A549 (cell line): Measurements from ENCODE around the gene ZFYVE28. TPM values are rescaled to one million over a fixed set of nuclear protein-coding genes. Genes with fewer than 3 reads are reported as not detected.

Experiments used
- ATAC-seq, 2 experiments: fragments of 200-7000 bp in 1 of 2; fragments of >200 bp in 1 of 2; cut with Nextera tagmentation in 1 of 2; cut with Tn5 transposase in 1 of 2; 3 replicates each; pipeline versions ENCODE4 v1.8.0 to v1.9.1; 2018 to 2020; ENCODE audit warnings: mild to moderate bottlenecking in 1 of 2, moderate library complexity in 1 of 2
- CTCF ChIA-PET: fragments of 300-600 bp; sonication (Branson Sonifier 250); formaldehyde crosslinking; extraction: SDS; loops from one replicate; lab custom pipeline; 2021; ENCODE audit warnings: antibody characterized with exemption, inconsistent platforms; lab: Yijun Ruan, JAX
- POLR2A ChIA-PET: fragments of 350-600 bp; formaldehyde crosslinking; extraction: SDS; loops from one replicate; lab custom pipeline; 2021; ENCODE audit warnings: antibody characterized with exemption, inconsistent platforms; lab: Yijun Ruan, JAX
- DNase-seq, 2 experiments: peaks; one replicate each; pipeline versions ENCODE4 v3.0.0 to v3.0.0-alpha.2; 2011 to 2016; ENCODE audit warnings: low read depth in 1 of 2, low spot score in 1 of 2
- FAIRE-seq: peaks from 2 replicates; lab custom pipeline; 2011; peaks lifted over from hg19 to GRCh38; lab: Jason Lieb, UNC
- H3K27ac ChIP-seq, 2 experiments: fragments of >200 bp; sonication (Bioruptor Twin); formaldehyde crosslinking; 3 replicates each; pipeline ENCODE4 v1.5.1; 2016 to 2017
- H3K4me1 ChIP-seq: fragments of >200 bp; sonication (Bioruptor Twin); formaldehyde crosslinking; 3 replicates; pipeline ENCODE4 v1.6.1; 2016
- H3K4me2 ChIP-seq: fragments of >200 bp; sonication (Bioruptor Twin); formaldehyde crosslinking; 3 replicates; pipeline ENCODE4 v1.6.1; 2016
- H3K4me3 ChIP-seq: fragments of >200 bp; sonication (Bioruptor Twin); formaldehyde crosslinking; 3 replicates; pipeline ENCODE4 v1.5.1; 2016
- H3K9me3 ChIP-seq: fragments of >200 bp; sonication (Bioruptor Twin); formaldehyde crosslinking; 3 replicates; pipeline ENCODE4 v1.6.1; 2016
- BHLHE40 ChIP-seq: IDR thresholded peaks from 2 replicates; pipeline ENCODE4 v1.6.1; 2012; ENCODE audit warnings: low read depth, low read length, inconsistent platforms
- CHD4 ChIP-seq: fragments of 200-600 bp; sonication (generic); IDR thresholded peaks from 2 replicates; pipeline ENCODE4 v1.6.1; 2016; ENCODE audit warnings: antibody characterized with exemption, mild to moderate bottlenecking, borderline replicate concordance
- EHMT2 ChIP-seq: fragments of 200-600 bp; sonication (generic); IDR thresholded peaks from 2 replicates; pipeline ENCODE4 v1.6.1; 2016; ENCODE audit warnings: antibody characterized with exemption, low read depth, mild to moderate bottlenecking, moderate library complexity
- HOXB13 ChIP-seq: fragments of 250-450 bp; sonication (Bioruptor Pico); IDR thresholded peaks from 2 replicates; pipeline ENCODE4 v1.5.0; 2020; ENCODE audit warnings: low read depth, mild to moderate bottlenecking, moderate library complexity
- NPAS2 ChIP-seq: fragments of 250-450 bp; sonication (Bioruptor Pico); IDR thresholded peaks from 2 replicates; pipeline ENCODE4 v1.8.0; 2022; ENCODE audit warnings: mild to moderate bottlenecking, moderate library complexity, borderline replicate concordance
- PHF8 ChIP-seq: fragments of 200-600 bp; sonication (generic); IDR thresholded peaks from 2 replicates; pipeline ENCODE4 v1.6.1; 2016; ENCODE audit warnings: low read depth, mild to moderate bottlenecking, antibody characterized with exemption, moderate library complexity, borderline replicate concordance
- POLR2AphosphoS2 ChIP-seq: conservative IDR thresholded peaks from 2 replicates; pipeline ENCODE4 v1.6.1; 2012; ENCODE audit warnings: low read length, improper control_type of control experiment, inconsistent platforms
- RARB ChIP-seq: fragments of 250-450 bp; sonication (Bioruptor Pico); IDR thresholded peaks from 2 replicates; pipeline ENCODE4 v1.8.0; 2021; ENCODE audit warnings: mild to moderate bottlenecking, moderate library complexity
- TP53 ChIP-seq: fragments of 250-450 bp; sonication (Bioruptor Pico); IDR thresholded peaks from 2 replicates; pipeline ENCODE4 v1.5.0; 2021; ENCODE audit warnings: mild to moderate bottlenecking, moderate library complexity
- ZFP36 ChIP-seq: fragments of 450-650 bp; IDR thresholded peaks from 2 replicates; pipeline ENCODE4 v1.6.1; 2014; ENCODE audit warnings: borderline replicate concordance; ENCODE audit not compliant: partially characterized antibody
- ZSCAN20 ChIP-seq: fragments of 250-450 bp; sonication (Bioruptor Pico); IDR thresholded peaks from 2 replicates; pipeline ENCODE4 v1.8.0; 2022; ENCODE audit warnings: mild to moderate bottlenecking, moderate library complexity
- WGBS: methylation state at CpG from one replicate; pipeline ENCODE4 v1.1.6; 2017; ENCODE audit errors: missing lambda C conversion rate; 5-methylcytosine and 5-hydroxymethylcytosine counted together
- polyA plus RNA-seq, 4 experiments: library from polyadenylated mRNA; depleted of rRNA in 3 of 4; stranded (reverse); fragments of >200 nt; fragmentation: RNase III in 1 of 4; extraction: RNeasy Plus Mini Kit Qiagen cat#74134 plus additional on column Dnase treatment in 1 of 4; gene quantifications; 2 replicates in 3 of 4; 3 replicates in 1 of 4; pipeline ENCODE4 v1.2.3, GENCODE V29; 2011 to 2017
- TF ChIP-seq, protein P1 (sequence below): fragments of 250-450 bp; sonication (Bioruptor Pico); IDR thresholded peaks from 2 replicates; pipeline ENCODE4 v1.5.0; 2021; ENCODE audit warnings: mild to moderate bottlenecking, moderate library complexity, borderline replicate concordance
- TF ChIP-seq, protein P2 (sequence below): fragments of >200 bp; sonication (Bioruptor Twin); formaldehyde crosslinking; IDR thresholded peaks from 3 replicates; pipeline ENCODE4 v1.5.1; 2016
- TF ChIP-seq, protein P3 (sequence below): IDR thresholded peaks from 2 replicates; pipeline ENCODE4 v1.6.1; 2012; ENCODE audit warnings: low read depth, borderline replicate concordance
- TF ChIP-seq, protein P4 (sequence below): fragments of 250-450 bp; sonication (Bioruptor Pico); IDR thresholded peaks from 2 replicates; pipeline ENCODE4 v1.5.0; 2020; ENCODE audit warnings: low read depth, mild to moderate bottlenecking, moderate library complexity
- TF ChIP-seq, protein P5 (sequence below): fragments of >200 bp; sonication (Bioruptor Twin); formaldehyde crosslinking; IDR thresholded peaks from 3 replicates; pipeline ENCODE4 v1.6.1; 2016

Gene ZFYVE28
- polyA plus RNA-seq, 2 of the 4 experiments (the other 2 are of a cell fraction): 2.1 to 2.3 TPM

DNA sequence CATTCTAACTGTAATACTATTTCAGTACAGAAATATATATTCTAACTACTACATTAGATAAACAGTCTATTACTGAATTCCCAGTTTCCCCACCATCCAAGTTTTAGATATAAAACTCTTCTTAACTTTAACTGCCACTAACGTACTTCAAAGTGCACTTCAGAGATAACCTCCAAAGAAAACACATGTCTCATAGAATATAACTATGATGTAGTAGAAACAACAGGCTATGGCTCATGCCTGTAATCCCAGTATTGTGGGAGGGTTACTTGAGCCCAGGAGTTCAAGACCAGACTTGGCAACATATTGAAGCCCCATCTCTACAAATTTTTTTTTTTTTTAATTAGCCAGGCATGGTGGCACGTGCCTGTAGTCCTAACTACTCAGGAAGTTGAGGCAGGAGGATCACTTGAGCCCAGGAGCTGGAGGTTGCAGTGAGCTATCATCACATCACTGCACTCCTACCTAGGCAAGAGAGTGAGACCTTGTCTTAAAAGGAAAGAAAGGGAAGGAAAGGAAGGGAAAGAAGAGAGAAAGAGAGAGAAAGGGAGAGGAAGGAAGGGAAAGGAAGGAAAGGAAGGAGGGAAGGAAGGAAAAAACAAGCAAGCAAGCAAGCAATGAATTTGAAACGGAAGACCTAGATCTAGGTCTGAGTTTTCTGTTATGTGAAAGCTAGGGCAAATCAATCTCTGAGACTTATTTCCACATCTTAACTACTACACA lies 181.3 kb downstream of the ZFYVE28 start:
- FAIRE-seq (no peak), ATAC-seq (no peak), DNase-seq (no peak)
- ChIA-PET POLR2A (no interaction called here), CTCF (interaction anchor here (1.4 kb wide), 1 partner anchor 17 kb away, joined by 3 read pairs; no protein-coding TSS in a partner anchor)
- TF ChIP-seq TP53 (CRISPR knock-in tag): no peak
- TF ChIP-seq, protein P1, sequence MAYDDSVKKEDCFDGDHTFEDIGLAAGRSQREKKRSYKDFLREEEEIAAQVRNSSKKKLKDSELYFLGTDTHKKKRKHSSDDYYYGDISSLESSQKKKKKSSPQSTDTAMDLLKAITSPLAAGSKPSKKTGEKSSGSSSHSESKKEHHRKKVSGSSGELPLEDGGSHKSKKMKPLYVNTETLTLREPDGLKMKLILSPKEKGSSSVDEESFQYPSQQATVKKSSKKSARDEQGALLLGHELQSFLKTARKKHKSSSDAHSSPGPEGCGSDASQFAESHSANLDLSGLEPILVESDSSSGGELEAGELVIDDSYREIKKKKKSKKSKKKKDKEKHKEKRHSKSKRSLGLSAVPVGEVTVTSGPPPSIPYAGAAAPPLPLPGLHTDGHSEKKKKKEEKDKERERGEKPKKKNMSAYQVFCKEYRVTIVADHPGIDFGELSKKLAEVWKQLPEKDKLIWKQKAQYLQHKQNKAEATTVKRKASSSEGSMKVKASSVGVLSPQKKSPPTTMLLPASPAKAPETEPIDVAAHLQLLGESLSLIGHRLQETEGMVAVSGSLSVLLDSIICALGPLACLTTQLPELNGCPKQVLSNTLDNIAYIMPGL (CRISPR knock-in tag): no peak
- TF ChIP-seq, protein P2, sequence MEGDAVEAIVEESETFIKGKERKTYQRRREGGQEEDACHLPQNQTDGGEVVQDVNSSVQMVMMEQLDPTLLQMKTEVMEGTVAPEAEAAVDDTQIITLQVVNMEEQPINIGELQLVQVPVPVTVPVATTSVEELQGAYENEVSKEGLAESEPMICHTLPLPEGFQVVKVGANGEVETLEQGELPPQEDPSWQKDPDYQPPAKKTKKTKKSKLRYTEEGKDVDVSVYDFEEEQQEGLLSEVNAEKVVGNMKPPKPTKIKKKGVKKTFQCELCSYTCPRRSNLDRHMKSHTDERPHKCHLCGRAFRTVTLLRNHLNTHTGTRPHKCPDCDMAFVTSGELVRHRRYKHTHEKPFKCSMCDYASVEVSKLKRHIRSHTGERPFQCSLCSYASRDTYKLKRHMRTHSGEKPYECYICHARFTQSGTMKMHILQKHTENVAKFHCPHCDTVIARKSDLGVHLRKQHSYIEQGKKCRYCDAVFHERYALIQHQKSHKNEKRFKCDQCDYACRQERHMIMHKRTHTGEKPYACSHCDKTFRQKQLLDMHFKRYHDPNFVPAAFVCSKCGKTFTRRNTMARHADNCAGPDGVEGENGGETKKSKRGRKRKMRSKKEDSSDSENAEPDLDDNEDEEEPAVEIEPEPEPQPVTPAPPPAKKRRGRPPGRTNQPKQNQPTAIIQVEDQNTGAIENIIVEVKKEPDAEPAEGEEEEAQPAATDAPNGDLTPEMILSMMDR: no peak
- no peak for TF ChIP-seq RARB (CRISPR knock-in tag)
- TF ChIP-seq, protein P3, sequence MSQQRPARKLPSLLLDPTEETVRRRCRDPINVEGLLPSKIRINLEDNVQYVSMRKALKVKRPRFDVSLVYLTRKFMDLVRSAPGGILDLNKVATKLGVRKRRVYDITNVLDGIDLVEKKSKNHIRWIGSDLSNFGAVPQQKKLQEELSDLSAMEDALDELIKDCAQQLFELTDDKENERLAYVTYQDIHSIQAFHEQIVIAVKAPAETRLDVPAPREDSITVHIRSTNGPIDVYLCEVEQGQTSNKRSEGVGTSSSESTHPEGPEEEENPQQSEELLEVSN: no peak
- H3K27ac ChIP-seq: no peak overlapping the region
- H3K4me2 ChIP-seq: no peak overlapping the region
- 85% methylated on average over 3 of the region's 3 CpGs for WGBS
- no peaks in the 10 kb centered on the region for H3K9me3 ChIP-seq
- peaks cover 26% of the 10 kb centered on the region; the same call in 2 of the 3 replicates for H3K4me1 ChIP-seq
- H3K4me3 ChIP-seq: no peak overlapping the region

DNA sequence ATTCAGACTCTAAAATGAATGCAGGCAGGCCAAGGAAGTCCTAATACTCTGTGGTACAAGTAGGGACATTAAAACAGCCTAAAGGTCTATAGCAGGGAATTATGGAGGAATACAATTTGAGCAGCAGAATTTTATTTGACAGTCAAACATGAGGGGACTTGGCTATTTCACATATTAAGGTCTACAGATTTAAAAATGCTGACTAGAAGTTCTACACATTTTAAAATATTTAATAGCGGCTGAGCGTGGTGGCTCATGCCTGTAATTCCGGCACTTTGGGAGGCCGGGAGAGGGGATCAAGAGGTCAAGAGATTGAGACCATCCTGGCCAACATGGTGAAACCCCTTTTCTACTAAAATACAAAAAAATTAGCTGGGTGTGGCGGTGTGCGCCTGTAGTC lies 187.4 kb downstream of the ZFYVE28 start:
- WGBS: 98% methylated on average over 6 of the region's 6 CpGs
- Histone ChIP-seq H3K4me2 (no peak overlapping the region), H3K27ac (no peak overlapping the region), H3K9me3 (no peaks in the 10 kb centered on the region), H3K4me1 (no peaks in the 10 kb centered on the region), H3K4me3 (no peak overlapping the region)
- no peak for DNase-seq
- ChIA-PET CTCF (interaction anchor here (0.9 kb wide), 2 partner anchors 10 to 11 kb away, joined by 4 to 7 read pairs; no protein-coding TSS in a partner anchor), POLR2A (no interaction called here)
- FAIRE-seq: no peak
- TF ChIP-seq, protein P3: no peak
- TF ChIP-seq, protein P4, sequence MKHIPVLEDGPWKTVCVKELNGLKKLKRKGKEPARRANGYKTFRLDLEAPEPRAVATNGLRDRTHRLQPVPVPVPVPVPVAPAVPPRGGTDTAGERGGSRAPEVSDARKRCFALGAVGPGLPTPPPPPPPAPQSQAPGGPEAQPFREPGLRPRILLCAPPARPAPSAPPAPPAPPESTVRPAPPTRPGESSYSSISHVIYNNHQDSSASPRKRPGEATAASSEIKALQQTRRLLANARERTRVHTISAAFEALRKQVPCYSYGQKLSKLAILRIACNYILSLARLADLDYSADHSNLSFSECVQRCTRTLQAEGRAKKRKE (CRISPR knock-in tag): no peak
- TF ChIP-seq NPAS2 (no peak), ZFP36 (no peak), ZSCAN20 (no peak), BHLHE40 (no peak), CHD4 (no peak), EHMT2 (no peak), POLR2AphosphoS2 (no peak), PHF8 (no peak), HOXB13 (CRISPR knock-in tag) (no peak)
- TF ChIP-seq, protein P5, sequence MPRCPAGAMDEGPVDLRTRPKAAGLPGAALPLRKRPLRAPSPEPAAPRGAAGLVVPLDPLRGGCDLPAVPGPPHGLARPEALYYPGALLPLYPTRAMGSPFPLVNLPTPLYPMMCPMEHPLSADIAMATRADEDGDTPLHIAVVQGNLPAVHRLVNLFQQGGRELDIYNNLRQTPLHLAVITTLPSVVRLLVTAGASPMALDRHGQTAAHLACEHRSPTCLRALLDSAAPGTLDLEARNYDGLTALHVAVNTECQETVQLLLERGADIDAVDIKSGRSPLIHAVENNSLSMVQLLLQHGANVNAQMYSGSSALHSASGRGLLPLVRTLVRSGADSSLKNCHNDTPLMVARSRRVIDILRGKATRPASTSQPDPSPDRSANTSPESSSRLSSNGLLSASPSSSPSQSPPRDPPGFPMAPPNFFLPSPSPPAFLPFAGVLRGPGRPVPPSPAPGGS: no peak
- TF ChIP-seq, all 56 proteins: peak for 0
- no peak for ATAC-seq
